A549 (cell line): Measurements from ENCODE around the gene CLPTM1.

ENCODE experiments used
- CBX8 ChIP-seq: fragments of 200-600 bp; sonication (generic); IDR thresholded peaks from 2 replicates; pipeline ENCODE4 v1.6.1; 2016
- CEBPB ChIP-seq, 2 experiments: fragments of >200 bp in 1 of 2; sonication (Bioruptor Twin) in 1 of 2; formaldehyde crosslinking in 1 of 2; IDR thresholded peaks; 2 replicates each; pipeline ENCODE4 v1.6.1; 2012 to 2016
- CHD2 ChIP-seq: fragments of 150-350 bp; IDR thresholded peaks from 2 replicates; pipeline ENCODE4 v1.6.1; 2014; ENCODE audit warnings: low read length; ENCODE audit not compliant: partially characterized antibody
- CHD4 ChIP-seq: fragments of 200-600 bp; sonication (generic); IDR thresholded peaks from 2 replicates; pipeline ENCODE4 v1.6.1; 2016; ENCODE audit warnings: antibody characterized with exemption, mild to moderate bottlenecking, borderline replicate concordance
- EP300 ChIP-seq, 2 experiments: fragments of >200 bp; sonication (Bioruptor Twin); formaldehyde crosslinking; IDR thresholded peaks; 2 replicates in 1 of 2; 3 replicates in 1 of 2; pipeline ENCODE4 v1.6.1; 2016 to 2017
- HOXA7 ChIP-seq: fragments of 250-450 bp; sonication (Bioruptor Pico); IDR thresholded peaks from 2 replicates; pipeline ENCODE4 v1.5.0; 2020; ENCODE audit warnings: mild to moderate bottlenecking, moderate library complexity
- JUN ChIP-seq, 2 experiments: fragments of >200 bp; sonication (Bioruptor Twin); formaldehyde crosslinking; IDR thresholded peaks; 2 replicates in 1 of 2; 3 replicates in 1 of 2; pipeline ENCODE4 v1.6.1; 2016 to 2017
- NPAS2 ChIP-seq: fragments of 250-450 bp; sonication (Bioruptor Pico); IDR thresholded peaks from 2 replicates; pipeline ENCODE4 v1.8.0; 2022; ENCODE audit warnings: mild to moderate bottlenecking, moderate library complexity, borderline replicate concordance
- POLR2A ChIP-seq: IDR thresholded peaks from 2 replicates; pipeline ENCODE4 v1.6.1; 2012; ENCODE audit warnings: mild to moderate bottlenecking, low read length
- RAD21 ChIP-seq, 2 experiments: fragments of >200 bp in 1 of 2; sonication (Bioruptor Twin) in 1 of 2; formaldehyde crosslinking in 1 of 2; IDR thresholded peaks in 1 of 2; conservative IDR thresholded peaks in 1 of 2; 2 replicates in 1 of 2; 3 replicates in 1 of 2; pipeline ENCODE4 v1.6.1; 2012 to 2018; ENCODE audit warnings: inconsistent platforms in 1 of 2
- TP53 ChIP-seq: fragments of 250-450 bp; sonication (Bioruptor Pico); IDR thresholded peaks from 2 replicates; pipeline ENCODE4 v1.5.0; 2021; ENCODE audit warnings: mild to moderate bottlenecking, moderate library complexity
- TF ChIP-seq, protein P1 (sequence below): fragments of >200 bp; sonication (Bioruptor Twin); formaldehyde crosslinking; IDR thresholded peaks from 3 replicates; pipeline ENCODE4 v1.5.1; 2016

DNA sequence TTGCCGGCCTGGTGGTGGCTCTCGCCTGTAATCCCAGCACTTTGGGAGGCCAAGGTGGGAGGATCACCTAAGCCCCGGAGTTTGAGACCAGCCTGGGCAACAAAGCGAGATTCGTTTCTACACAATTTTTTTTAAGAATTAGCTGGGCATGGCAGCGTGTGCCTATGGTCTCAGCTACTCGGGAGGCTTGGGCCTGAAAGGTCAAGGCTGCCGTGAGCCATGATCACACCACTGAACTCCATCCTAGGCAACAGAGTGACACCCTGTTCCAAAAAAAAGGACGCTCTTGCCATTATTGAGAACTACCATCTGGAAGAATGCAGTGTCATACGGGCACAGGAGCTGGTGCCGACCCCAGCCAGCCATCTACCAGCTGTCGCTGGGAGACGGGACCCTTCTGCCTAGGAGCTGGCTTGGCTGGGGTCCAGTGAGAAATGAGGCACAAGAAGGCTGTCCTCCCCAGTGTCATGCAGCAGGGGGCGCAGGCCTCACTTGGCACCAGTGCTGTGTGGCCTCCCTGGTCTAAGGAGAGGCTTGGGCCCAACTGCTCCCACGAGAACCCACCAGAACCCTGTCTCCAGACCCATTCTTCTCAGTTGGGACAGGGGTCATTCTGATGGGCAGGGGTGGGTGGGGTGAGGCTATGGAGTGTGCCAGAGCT, 33.8 kb downstream of the CLPTM1 start:
- TF ChIP-seq, protein P1, sequence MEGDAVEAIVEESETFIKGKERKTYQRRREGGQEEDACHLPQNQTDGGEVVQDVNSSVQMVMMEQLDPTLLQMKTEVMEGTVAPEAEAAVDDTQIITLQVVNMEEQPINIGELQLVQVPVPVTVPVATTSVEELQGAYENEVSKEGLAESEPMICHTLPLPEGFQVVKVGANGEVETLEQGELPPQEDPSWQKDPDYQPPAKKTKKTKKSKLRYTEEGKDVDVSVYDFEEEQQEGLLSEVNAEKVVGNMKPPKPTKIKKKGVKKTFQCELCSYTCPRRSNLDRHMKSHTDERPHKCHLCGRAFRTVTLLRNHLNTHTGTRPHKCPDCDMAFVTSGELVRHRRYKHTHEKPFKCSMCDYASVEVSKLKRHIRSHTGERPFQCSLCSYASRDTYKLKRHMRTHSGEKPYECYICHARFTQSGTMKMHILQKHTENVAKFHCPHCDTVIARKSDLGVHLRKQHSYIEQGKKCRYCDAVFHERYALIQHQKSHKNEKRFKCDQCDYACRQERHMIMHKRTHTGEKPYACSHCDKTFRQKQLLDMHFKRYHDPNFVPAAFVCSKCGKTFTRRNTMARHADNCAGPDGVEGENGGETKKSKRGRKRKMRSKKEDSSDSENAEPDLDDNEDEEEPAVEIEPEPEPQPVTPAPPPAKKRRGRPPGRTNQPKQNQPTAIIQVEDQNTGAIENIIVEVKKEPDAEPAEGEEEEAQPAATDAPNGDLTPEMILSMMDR, result peak; percentile 62
- TF ChIP-seq POLR2A (no peak), CHD4 (no peak), CBX8 (no peak), NPAS2 (CRISPR knock-in tag) (no peak), JUN (IDR thresholded peaks at IDR 0.05) (no peak), HOXA7 (CRISPR knock-in tag) (no peak), EP300 (IDR thresholded peaks at IDR 0.05) (no peak), TP53 (CRISPR knock-in tag) (no peak), CHD2 (no peak), CEBPB (IDR thresholded peaks at IDR 0.05) (no peak), RAD21 (conservative IDR thresholded peaks at IDR 0.05 in 1 of 2, IDR thresholded peaks at IDR 0.05 in 1 of 2) (peak; percentile 44 to 47; a peak in 3 of 5 replicates)
